NCI-H524 (cell line): Measurements from ENCODE around the gene DYDC2.
"Not testable (repeated sequence)": the region's sequence is repeated elsewhere in the genome, so short reads cannot be mapped to it uniquely, and the experiment has no call there.

Source experiments
- DNase-seq, 2 experiments: peaks; one replicate each; lab custom pipeline; 2025; lab: John Stamatoyannopoulos, UW

The DYDC2 gene

GRCh38 chr10:80413271-80413996 is 56.9 kb downstream of the DYDC2 start:
- DNase-seq, result peak in 1 of 2 experiments; percentile 33

GRCh38 chr10:80414142-80414895 is 57.7 kb downstream of the DYDC2 start:
- peak in 1 of 2 experiments; percentile 27 for DNase-seq

GRCh38 chr10:80415734-80416478 is 59.3 kb downstream of the DYDC2 start:
- DNase-seq, result no peak

GRCh38 chr10:80416479-80417098 is 60.0 kb downstream of the DYDC2 start:
- no peak for DNase-seq

GRCh38 chr10:80417256-80417655 is 60.7 kb downstream of the DYDC2 start:
- DNase-seq, result not testable (repeated sequence)
